AG09309 (cell line): ENCODE data around the gene KCMF1.

ENCODE experiments used
- DNase-seq: peaks from one replicate; pipeline ENCODE4 v3.0.0-alpha.2; 2010; ENCODE audit warnings: low read depth
- H3K4me3 ChIP-seq: 2 replicates; pipeline ENCODE4 v1.5.1; 2011; ENCODE audit warnings: mild to moderate bottlenecking, low read depth, low read length, moderate library complexity; ENCODE audit not compliant: control insufficient read depth
- TF ChIP-seq, protein P1 (sequence below): IDR thresholded peaks from 2 replicates; pipeline ENCODE4 v1.5.1; 2011; ENCODE audit warnings: mild to moderate bottlenecking, low read depth, low read length, inconsistent platforms; ENCODE audit not compliant: insufficient read depth, control insufficient read depth; ENCODE audit errors: missing control alignments

KCMF1 gene

DNA sequence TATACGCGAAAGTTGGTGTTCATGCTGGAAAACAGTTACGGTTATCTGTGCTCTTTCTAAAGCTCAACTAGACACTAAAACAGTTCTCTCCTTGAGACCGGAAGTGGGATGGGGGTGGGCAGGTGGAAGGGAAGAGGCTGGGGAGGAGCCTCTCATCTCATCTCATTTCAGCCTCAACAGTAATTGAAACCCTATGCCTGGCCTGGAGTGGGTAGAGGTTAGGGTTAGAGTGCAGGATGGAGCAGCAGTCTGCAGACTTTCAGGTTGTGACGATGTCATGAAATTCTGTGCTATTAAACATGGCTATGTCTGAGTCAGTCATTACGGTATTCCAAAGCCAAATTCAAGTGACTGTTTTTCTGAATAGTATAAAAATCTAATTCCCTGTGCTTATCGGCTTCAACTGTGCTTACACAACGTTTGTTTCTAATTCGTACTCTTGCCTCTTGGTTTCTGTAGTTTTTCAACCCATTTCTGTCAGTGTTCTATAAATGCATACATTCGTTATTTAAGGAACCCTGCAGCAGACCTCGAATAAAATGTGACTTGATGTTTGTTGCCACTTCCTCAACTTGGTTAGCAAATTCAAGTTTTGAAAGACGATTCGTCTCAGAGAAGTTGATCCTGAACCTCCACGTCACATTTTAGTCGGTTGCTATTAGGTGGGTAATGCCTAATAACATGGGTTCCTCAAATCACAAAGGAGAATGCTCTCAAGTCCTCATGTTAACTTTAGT, 86.4 kb downstream of the KCMF1 start:
- no peak overlapping the region for H3K4me3 ChIP-seq
- TF ChIP-seq, protein P1, sequence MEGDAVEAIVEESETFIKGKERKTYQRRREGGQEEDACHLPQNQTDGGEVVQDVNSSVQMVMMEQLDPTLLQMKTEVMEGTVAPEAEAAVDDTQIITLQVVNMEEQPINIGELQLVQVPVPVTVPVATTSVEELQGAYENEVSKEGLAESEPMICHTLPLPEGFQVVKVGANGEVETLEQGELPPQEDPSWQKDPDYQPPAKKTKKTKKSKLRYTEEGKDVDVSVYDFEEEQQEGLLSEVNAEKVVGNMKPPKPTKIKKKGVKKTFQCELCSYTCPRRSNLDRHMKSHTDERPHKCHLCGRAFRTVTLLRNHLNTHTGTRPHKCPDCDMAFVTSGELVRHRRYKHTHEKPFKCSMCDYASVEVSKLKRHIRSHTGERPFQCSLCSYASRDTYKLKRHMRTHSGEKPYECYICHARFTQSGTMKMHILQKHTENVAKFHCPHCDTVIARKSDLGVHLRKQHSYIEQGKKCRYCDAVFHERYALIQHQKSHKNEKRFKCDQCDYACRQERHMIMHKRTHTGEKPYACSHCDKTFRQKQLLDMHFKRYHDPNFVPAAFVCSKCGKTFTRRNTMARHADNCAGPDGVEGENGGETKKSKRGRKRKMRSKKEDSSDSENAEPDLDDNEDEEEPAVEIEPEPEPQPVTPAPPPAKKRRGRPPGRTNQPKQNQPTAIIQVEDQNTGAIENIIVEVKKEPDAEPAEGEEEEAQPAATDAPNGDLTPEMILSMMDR: no peak
- no peak for DNase-seq

DNA sequence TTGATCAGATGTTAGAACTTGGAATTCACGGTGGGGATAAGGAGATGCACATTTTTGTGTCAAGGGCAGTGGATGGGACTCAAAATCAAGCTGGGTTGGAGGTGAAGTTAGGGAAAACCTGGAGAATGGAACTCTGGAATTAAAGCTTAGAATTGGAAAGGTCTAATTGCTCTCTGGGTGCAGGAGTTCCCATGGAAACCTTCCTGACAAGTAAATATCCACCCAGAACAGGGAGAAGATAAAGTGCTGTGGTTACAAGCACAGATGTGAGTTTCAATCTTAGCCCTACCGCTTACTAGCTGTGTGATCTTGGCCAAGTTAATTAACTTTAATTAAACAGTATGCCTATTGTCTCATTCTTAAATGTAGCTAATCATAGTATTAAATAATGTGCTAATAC, 90.9 kb downstream of the KCMF1 start:
- H3K4me3 ChIP-seq: no peak overlapping the region
- TF ChIP-seq, protein P1: no peak
- no peak for DNase-seq

DNA sequence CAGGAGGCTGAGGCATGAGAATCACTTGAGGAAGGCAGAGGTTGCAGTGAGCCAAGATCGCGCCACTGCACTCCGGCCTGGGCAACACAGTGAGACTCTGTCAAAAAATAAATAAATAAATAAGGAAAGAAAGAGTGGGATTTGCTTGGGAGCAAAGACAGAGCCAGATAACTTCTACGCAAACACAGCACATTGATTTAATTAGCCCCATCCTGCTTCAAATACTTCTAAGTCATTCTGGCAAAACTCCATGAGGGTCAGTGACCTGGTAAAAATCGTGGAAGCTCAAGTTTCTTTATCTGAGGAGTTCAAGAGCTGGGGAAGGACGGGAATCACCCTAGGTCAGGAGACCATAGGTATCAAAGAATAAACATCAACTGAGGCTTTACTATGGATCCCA, 91.6 kb downstream of the KCMF1 start:
- DNase-seq: no peak
- TF ChIP-seq, protein P1: no peak
- no peak overlapping the region for H3K4me3 ChIP-seq

DNA sequence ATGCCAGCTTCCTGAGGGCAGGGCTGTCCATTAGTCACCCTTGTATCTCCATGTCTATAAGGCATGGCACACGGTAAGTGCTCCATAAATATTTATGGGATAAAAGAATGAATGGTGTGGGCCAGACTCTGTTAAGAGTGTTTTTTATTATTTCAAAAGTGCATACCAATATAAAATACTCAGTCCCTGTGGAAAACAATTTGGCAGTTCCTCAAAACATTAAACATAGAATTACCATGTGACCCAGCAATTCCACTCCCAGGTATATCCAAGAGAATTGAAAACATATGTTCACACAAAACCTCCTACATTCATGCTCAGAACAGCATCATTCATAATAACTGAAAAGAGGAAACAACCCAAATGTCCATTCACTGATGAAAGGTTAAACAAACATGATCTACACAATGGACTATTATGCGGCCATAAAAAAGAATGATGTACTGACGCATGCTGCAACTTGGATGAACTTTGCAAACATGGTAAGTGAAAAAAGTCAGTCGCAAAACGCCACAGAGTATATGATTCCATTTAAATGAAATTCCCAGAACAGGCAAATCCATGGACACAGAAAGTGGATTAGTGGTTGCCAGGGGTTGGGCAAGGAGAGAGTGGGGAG, 93.1 kb downstream of the KCMF1 start:
- no peak for DNase-seq
- no peak overlapping the region for H3K4me3 ChIP-seq
- TF ChIP-seq, protein P1: no peak

DNA sequence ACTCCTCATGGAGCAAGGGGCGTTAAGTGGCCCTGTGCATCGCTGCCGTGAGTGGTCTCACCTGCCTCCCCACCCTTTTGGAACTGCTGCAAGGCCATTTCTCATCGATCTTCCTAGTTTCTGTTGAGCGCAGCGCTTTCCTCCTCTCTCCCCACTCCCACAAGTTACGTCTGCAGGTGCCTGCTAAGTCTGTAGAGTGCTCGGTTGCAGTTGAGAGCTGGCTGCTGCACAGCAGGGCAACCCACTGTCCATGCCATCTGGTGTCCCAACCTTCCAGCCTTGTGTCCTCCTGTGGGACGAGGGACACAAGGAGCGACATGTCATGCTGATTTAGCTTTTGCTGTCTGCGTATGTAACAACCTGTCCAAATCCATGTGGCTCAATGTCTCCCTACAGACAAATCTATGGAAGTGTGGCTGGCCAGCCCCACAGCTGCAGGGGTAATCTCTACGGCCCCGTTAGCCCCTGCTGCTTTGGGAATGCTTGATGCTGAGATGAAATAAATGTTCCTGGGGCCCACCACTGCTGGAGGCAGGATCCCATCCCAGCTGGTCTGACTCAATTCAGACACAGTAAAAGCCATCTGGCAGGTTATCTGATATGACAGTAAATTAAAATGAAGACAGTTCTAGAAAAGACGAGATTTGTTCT, 94.1 kb downstream of the KCMF1 start:
- DNase-seq: no peak
- H3K4me3 ChIP-seq: no peak overlapping the region
- TF ChIP-seq, protein P1: no peak

DNA sequence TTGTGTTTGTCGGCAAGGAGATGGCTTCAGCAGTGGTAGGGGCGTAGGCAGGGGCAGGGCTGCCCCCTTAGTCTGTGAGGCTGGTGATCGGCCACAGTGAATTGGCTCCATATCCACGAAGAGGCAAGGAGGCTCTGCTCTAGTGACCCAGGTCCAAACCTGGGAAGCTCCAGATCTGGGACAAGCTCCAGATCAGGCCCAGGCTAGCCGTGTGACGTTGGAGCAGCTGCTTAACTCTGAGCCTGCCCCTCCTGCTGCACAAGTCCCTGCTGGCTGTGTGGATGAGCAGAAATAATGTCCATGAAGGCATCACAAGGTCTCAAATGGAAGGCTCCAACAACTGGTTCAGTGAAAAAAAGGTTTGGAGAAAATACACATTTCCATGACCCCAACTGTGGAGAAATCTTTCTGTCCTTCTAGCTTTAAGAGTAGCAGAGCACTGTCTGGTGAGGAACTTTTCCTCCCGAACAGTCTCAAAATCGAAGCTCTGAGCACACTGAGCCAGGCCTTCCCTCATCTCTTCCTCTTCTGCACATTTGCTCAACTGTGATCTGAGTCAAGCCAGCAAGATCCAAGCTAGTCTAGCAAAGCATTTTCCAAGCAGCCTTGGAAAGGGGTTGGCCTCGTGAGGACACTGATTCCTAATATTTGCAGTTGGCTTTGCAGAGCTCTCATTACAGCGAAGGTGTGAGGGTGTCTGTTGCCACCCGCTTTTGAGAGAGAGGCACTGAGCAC, 95.2 kb downstream of the KCMF1 start:
- TF ChIP-seq, protein P1: no peak
- no peak for DNase-seq
- H3K4me3 ChIP-seq: no peak overlapping the region
